H9 (cell line): Measurements from ENCODE around the gene GGCX. TPM values are rescaled to one million over a fixed set of nuclear protein-coding genes. Genes with fewer than 3 reads are reported as not detected.

Experiments used
- DNase-seq: peaks from one replicate; pipeline ENCODE4 v3.0.0-alpha.2; 2017
- H2AFZ ChIP-seq: one replicate; pipeline ENCODE4 v1.6.1; 2013; ENCODE audit warnings: mild to moderate bottlenecking, low read length, control low read depth, moderate library complexity
- H2AK5ac ChIP-seq: 2 replicates; pipeline ENCODE4 v1.6.1; 2013; ENCODE audit warnings: low read length, control low read depth, mixed read lengths; ENCODE audit not compliant: insufficient read length
- H2BK120ac ChIP-seq: one replicate; pipeline ENCODE4 v1.6.1; 2013; ENCODE audit warnings: low read depth, mild to moderate bottlenecking, low read length, control low read depth, inconsistent platforms; ENCODE audit not compliant: poor library complexity, severe bottlenecking
- H2BK12ac ChIP-seq: 2 replicates; pipeline ENCODE4 v1.6.1; 2013; ENCODE audit warnings: low read length, control low read depth, mixed read lengths, low read depth; ENCODE audit not compliant: insufficient read length
- H2BK15ac ChIP-seq: 2 replicates; pipeline ENCODE4 v1.6.1; 2013; ENCODE audit warnings: low read depth, low read length, control low read depth
- H2BK20ac ChIP-seq: one replicate; pipeline ENCODE4 v1.6.1; 2013; ENCODE audit warnings: low read depth, mild to moderate bottlenecking, low read length, control low read depth, inconsistent platforms; ENCODE audit not compliant: poor library complexity, severe bottlenecking
- H2BK5ac ChIP-seq: 2 replicates; pipeline ENCODE4 v1.6.1; 2013; ENCODE audit warnings: low read length, control low read depth, mixed read lengths; ENCODE audit not compliant: insufficient read length
- H3K14ac ChIP-seq: 2 replicates; pipeline ENCODE4 v1.6.1; 2013; ENCODE audit warnings: low read length, control low read depth; ENCODE audit not compliant: insufficient read depth
- H3K18ac ChIP-seq: 2 replicates; pipeline ENCODE4 v1.6.1; 2013; ENCODE audit warnings: low read depth, mild to moderate bottlenecking, mixed read lengths, low read length, control low read depth; ENCODE audit not compliant: insufficient read length
- H3K23ac ChIP-seq: 2 replicates; pipeline ENCODE4 v1.6.1; 2013; ENCODE audit warnings: low read length, control low read depth, mixed read lengths, low read depth; ENCODE audit not compliant: insufficient read length
- H3K23me2 ChIP-seq: 2 replicates; pipeline ENCODE4 v1.6.1; 2013; ENCODE audit warnings: low read depth, mild to moderate bottlenecking, mixed read lengths, low read length, control low read depth; ENCODE audit not compliant: insufficient read length, poor library complexity, severe bottlenecking
- H3K27ac ChIP-seq: 2 replicates; pipeline ENCODE4 v1.5.1; 2013; ENCODE audit warnings: low read length, control low read depth, mixed read lengths, low read depth; ENCODE audit not compliant: insufficient read length
- H3K27me3 ChIP-seq: 2 replicates; pipeline ENCODE4 v1.6.1; 2013; ENCODE audit warnings: low read length, control low read depth, inconsistent platforms; ENCODE audit not compliant: insufficient read depth
- H3K4ac ChIP-seq: 2 replicates; pipeline ENCODE4 v1.6.1; 2013; ENCODE audit warnings: low read depth, mild to moderate bottlenecking, control low read depth, inconsistent platforms, low read length, moderate library complexity
- H3K4me1 ChIP-seq: 2 replicates; pipeline ENCODE4 v1.6.1; 2013; ENCODE audit warnings: low read length, control low read depth, inconsistent platforms; ENCODE audit not compliant: insufficient read depth
- H3K4me2 ChIP-seq: 2 replicates; pipeline ENCODE4 v1.6.1; 2013; ENCODE audit warnings: low read length, control low read depth, mixed read lengths; ENCODE audit not compliant: insufficient read length, insufficient read depth
- H3K56ac ChIP-seq: 2 replicates; pipeline ENCODE4 v1.6.1; 2013; ENCODE audit warnings: low read depth, mild to moderate bottlenecking, mixed read lengths, low read length, control low read depth; ENCODE audit not compliant: insufficient read length
- H3K79me1 ChIP-seq: 2 replicates; pipeline ENCODE4 v1.6.1; 2013; ENCODE audit warnings: low read depth, mild to moderate bottlenecking, moderate library complexity, low read length, control low read depth, inconsistent platforms; ENCODE audit not compliant: insufficient read depth, poor library complexity, severe bottlenecking
- H3K79me2 ChIP-seq: 2 replicates; pipeline ENCODE4 v1.6.1; 2013; ENCODE audit warnings: low read length, control low read depth, inconsistent platforms; ENCODE audit not compliant: insufficient read depth
- H3K9ac ChIP-seq: 2 replicates; pipeline ENCODE4 v1.6.1; 2013; ENCODE audit warnings: low read length, control low read depth, mixed read lengths; ENCODE audit not compliant: insufficient read length; ENCODE audit errors: extremely low read depth
- H3K9me3 ChIP-seq: one replicate; pipeline ENCODE4 v1.6.1; 2013; ENCODE audit warnings: low read depth, low read length, inconsistent platforms; ENCODE audit not compliant: control insufficient read depth
- H3T11ph ChIP-seq: one replicate; pipeline ENCODE4 v1.6.1; 2013; ENCODE audit warnings: mild to moderate bottlenecking, low read length, control low read depth, inconsistent platforms
- H4K20me1 ChIP-seq: one replicate; pipeline ENCODE4 v1.6.1; 2013; ENCODE audit not compliant: control insufficient read depth, insufficient read length, insufficient read depth
- H4K5ac ChIP-seq: 2 replicates; pipeline ENCODE4 v1.6.1; 2013; ENCODE audit warnings: low read depth, mild to moderate bottlenecking, mixed read lengths, low read length, control low read depth; ENCODE audit not compliant: insufficient read length
- H4K8ac ChIP-seq: replicated peaks from 2 replicates; pipeline ENCODE4 v1.6.1; 2013; ENCODE audit warnings: low read length, control low read depth, mixed read lengths, low read depth; ENCODE audit not compliant: insufficient read length
- H4K91ac ChIP-seq: 2 replicates; pipeline ENCODE4 v1.6.1; 2013; ENCODE audit warnings: low read depth, mild to moderate bottlenecking, moderate library complexity, mixed read lengths, low read length, control low read depth; ENCODE audit not compliant: insufficient read length
- H3K27ac Mint-ChIP-seq, 3 experiments: 2 replicates in 2 of 3; 3 replicates in 1 of 3; pipeline ENCODE4 v1.8.0; 2020 to 2021; ENCODE audit warnings: mixed read lengths in 3 of 3, mild to moderate bottlenecking in 1 of 3, moderate library complexity in 1 of 3
- H3K27me3 Mint-ChIP-seq: 2 replicates; pipeline ENCODE4 v1.8.0; 2021; ENCODE audit warnings: low read depth, mild to moderate bottlenecking, moderate library complexity, mixed read lengths
- H3K36me3 Mint-ChIP-seq, 3 experiments: 2 replicates in 2 of 3; 3 replicates in 1 of 3; pipeline ENCODE4 v1.8.0; 2020 to 2021; ENCODE audit warnings: low read depth in 3 of 3, mixed read lengths in 3 of 3; ENCODE audit not compliant: insufficient read depth in 1 of 3
- H3K4me1 Mint-ChIP-seq, 2 experiments: 2 replicates each; pipeline ENCODE4 v1.8.0; 2020; ENCODE audit warnings: mixed read lengths in 2 of 2
- H3K4me3 Mint-ChIP-seq, 2 experiments: 2 replicates in 1 of 2; 3 replicates in 1 of 2; pipeline ENCODE4 v1.8.0; 2020 to 2021; ENCODE audit warnings: mild to moderate bottlenecking in 2 of 2, mixed read lengths in 2 of 2, moderate library complexity in 1 of 2
- H3K9me3 Mint-ChIP-seq, 2 experiments: 2 replicates in 1 of 2; 3 replicates in 1 of 2; pipeline ENCODE4 v1.8.0; 2020; ENCODE audit warnings: mild to moderate bottlenecking in 2 of 2, mixed read lengths in 2 of 2, moderate library complexity in 1 of 2
- CTCF ChIP-seq: fragments of 200-600 bp; sonication (generic); conservative IDR thresholded peaks from 3 replicates; pipeline ENCODE4 v1.8.0; 2021; ENCODE audit warnings: antibody characterized with exemption, mild to moderate bottlenecking
- WGBS: extraction: QIAGEN DNeasy Blood & Tissue Kit; methylation state at CpG from one replicate; pipeline ENCODE4 v1.1.7; 2013; ENCODE audit warnings: missing lambda C conversion rate, low lambda C conversion rate, mixed read lengths; ENCODE audit not compliant: insufficient read length; ENCODE audit errors: extremely low coverage; 5-methylcytosine and 5-hydroxymethylcytosine counted together
- total RNA-seq: library from RNA; stranded (reverse); gene quantifications from 2 replicates; pipeline ENCODE4 v1.2.1, GENCODE V29; 2021

The GGCX gene
- total RNA-seq, 1 experiment from 2014 or later = 32.9 TPM

- Histone ChIP-seq H2BK12ac (no peak overlapping the region), H3K79me1 (no peaks in the 10 kb centered on the region), H4K8ac (no peak overlapping the region), H3K27ac (no peak overlapping the region), H3K23me2 (no peaks in the 10 kb centered on the region), H3K18ac (no peak overlapping the region), H3K23ac (no peak overlapping the region), H3K79me2 (no peaks in the 10 kb centered on the region), H3K4me1 (0 out of 2 replicates have a peak, but pooled peaks cover 5% of the 10 kb centered on the region), H3K9ac (no peak overlapping the region), H3K4me2 (no peak overlapping the region), H2BK120ac (no peak overlapping the region), H2BK15ac (no peak overlapping the region), H2BK20ac (no peak overlapping the region), H2AK5ac (no peak overlapping the region), H3K56ac (no peak overlapping the region), H2BK5ac (no peak overlapping the region), H3K27me3 (no peaks in the 10 kb centered on the region), H4K20me1 (no peaks in the 10 kb centered on the region), H4K5ac (no peak overlapping the region), H3K9me3 (no peaks in the 10 kb centered on the region), H3K14ac (no peak overlapping the region), H3T11ph (no peak overlapping the region), H4K91ac (no peak overlapping the region), H2AFZ (no peak overlapping the region), H3K4ac (no peak overlapping the region)
- no peaks in the 10 kb centered on the region for H3K36me3 Mint-ChIP-seq
- DNase-seq = no peak
- no peak overlapping the region for H3K4me3 Mint-ChIP-seq
- H3K4me1 Mint-ChIP-seq = peaks cover 17 to 22% of the 10 kb centered on the region in 2 experiments
- no peak for TF ChIP-seq CTCF
- H3K27ac Mint-ChIP-seq = no peak overlapping the region
- WGBS = no CpG with 5 or more reads among the region's 6 CpGs
- no peaks in the 10 kb centered on the region for H3K9me3 Mint-ChIP-seq
- H3K27me3 Mint-ChIP-seq = no peaks in the 10 kb centered on the region; the same call in 1 of the 2 replicates
Observed at GRCh38 chr2:85522090-85522647, 39.1 kb downstream of the GGCX start.
